Activated CD4-positive, alpha-beta T cell treated with anti-CD3 and anti-CD28 coated beads, Interleukin-2, Interleukin-6, amounts not matched to agents 100 ng/mL and 50 ng/mL, durations not matched to agents 16 hours and 8 hours (primary cell): ENCODE measurements around the gene CBLN2.

Experiments
- DNase-seq: peaks from one replicate; pipeline ENCODE4 v3.0.0-alpha.2; 2020

CBLN2 gene

DNA sequence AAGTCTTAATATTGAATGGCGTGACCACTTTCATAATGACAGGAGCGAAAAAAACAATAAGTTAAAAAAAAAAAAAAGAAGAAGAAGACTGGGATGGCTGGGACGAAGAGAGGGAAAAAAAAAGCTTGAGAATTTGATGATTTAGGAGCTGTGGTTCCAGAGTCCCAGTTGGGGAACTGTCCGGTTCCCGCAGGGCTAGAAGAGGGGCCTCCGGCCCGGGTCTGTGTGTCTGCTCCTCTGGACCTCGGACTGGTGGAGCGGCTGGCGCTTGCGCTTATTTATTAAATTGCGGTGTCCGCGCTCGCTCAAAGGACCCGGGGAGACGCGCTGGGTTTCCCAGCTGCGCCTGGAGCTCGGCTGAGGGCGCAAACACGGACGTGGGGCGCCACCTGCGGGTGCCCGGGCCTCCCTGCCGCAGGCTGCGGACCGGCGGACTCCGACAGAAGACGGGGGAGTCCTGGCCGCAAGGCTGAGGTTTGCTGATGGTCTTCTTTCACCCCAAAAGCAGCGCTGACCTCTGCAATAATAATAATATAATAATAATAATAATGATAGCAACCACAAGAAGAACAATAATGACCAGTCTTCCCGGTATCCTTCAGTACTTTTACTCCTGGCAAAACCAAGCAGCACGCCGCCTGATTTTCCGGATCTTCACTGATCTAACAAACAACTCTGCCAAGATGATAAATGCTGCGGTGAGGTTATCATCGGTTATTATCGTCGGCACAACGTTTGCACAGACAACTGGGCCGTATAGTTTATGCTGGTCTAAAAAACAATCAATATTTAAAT lies at the start of gene CBLN2:
TSS of gene CBLN2 (minus strand) at position 251 of the 795 bp plus-strand sequence. CDS start 2,182 bp downstream, outside the sequence.
- DNase-seq: peak; percentile 67

DNA sequence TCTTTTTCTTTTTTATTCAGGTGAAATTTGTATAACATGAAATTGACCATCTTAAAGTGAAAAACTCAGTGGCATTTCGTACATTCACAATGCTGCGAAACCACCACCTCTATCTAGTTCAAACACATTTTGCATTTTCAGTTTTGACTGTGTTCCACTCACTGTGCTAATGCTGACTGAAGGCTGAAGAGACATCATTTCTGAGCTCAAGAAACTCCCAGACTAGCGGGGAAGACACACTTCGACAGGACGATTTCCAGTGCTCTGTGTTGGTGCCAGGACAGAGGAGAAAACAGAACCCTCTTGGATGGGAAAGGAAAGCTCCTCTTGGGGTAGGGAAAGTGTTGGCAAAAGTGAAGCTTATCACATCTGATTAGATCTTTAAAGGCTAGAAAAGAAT lies 44.2 kb upstream of the CBLN2 start:
- no peak for DNase-seq

DNA sequence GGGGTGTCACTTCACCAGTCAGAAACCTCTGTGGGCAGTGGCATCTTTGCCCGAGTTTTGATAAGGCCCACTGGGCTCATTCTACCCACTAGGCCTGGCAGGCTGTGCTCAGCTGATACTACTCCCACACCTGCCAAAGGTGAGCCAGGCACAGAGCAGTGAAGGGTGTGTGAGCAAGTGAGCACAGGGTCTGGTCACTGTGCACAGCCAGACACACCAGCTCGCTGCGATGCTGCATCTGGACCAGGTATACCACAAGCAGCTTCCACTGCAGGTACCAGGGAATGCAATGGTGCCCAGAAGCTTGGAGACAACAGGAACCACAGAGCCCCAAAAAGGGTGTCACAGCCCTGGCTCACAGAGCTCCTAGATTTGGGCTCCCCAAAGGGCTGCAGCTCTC lies 40.6 kb upstream of the CBLN2 start:
- DNase-seq: no peak

GRCh38 chr18:72581976-72582375 lies 37.8 kb upstream of the CBLN2 start:
- no peak for DNase-seq

DNA sequence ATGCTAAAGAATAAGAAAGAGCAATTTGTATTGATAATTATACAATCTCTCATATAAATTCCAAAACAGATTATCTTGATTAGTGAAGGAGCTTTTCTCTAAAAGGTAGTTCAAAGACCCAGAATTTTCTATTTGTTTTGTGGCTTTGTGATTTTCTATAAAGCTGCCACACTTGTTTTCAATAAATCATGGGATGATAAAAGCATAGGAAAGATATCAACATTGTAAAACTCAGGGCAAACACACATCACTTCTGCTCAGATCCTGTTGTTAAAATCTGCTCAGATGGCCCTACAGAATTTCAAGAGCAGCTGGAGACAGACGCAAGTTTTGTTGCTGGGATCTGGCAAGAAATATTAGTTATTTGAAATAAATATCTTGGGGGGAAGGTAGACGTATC lies 28.8 kb upstream of the CBLN2 start:
- no peak for DNase-seq

DNA sequence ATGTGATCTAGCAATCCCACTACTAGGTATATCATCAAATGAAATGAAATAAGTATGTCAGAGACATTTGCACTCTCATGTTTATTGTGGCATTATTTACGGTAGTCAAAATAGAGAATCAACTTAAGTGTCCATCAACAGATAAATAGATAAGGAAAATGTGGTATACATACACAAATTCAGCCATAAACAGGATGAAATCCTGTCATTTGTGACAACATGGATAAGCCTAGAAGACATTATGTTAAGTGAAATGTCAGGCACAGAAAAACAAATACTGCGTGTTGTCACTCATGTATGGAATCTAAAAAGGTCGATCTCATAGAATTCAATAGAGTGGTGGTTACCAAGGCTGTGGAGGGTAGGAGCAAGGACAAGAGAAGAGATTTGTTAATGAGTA lies 22.1 kb upstream of the CBLN2 start:
- no peak for DNase-seq

DNA sequence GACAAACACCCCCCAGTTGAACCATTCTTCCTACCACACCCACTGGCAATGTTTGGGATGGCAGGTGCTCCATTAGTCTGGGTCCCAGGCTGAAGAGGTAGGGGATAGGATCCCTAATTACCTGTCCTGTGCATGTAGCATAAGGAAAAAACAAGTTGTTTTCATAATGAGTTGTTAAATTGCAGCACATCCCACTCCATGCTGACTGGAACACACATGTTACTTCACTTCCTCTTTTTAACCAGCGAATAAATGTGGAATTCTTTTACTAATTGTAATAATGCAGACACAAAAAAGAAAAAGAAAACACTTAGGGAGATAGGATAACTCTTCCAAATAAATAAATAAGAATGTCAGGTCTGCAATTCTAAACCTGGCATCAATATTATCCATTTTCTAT lies 11.8 kb upstream of the CBLN2 start:
- DNase-seq: no peak

DNA sequence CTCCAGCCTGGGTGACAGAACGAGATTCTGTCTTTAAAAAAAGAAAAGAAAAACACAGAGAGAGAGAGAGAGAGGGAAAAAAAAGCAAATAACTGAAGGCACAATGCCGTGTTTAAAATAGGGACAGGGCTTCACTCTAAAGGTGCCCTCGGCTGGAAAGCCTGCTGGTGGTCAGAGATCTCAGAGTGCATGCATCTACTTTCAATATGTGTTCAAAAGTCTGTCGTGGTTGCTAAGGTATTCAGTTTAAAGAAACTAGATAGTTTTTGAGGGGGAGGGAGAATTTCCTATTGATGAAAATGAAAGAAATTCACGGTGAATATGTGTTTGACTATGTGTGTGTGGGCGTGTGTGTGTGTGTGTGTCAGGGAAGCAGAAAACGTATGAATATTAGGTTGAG lies 11.0 kb upstream of the CBLN2 start:
- DNase-seq: no peak

- DNase-seq: no peak
Measured at GRCh38 chr18:72543357-72544055, 636 bp downstream of the CBLN2 start.

DNA sequence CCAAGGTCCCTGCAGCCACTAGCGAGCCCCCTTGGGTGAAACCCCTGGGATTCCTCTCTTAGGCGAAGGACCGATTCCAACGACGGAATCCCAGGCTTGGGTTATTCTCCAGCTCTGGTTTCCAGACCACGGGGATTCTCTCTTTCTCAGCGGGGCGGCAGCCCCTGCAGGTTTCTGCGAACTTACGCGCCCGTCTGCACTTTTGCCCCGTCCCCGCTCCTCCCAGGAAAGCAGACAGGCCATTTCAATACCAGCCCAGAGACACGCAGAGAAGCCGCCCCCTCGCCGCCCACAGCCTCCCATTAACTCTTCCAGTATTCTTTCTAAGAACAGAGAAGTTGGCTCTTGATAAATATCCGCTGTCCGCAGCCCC lies 1.2 kb downstream of the CBLN2 start:
- DNase-seq: no peak

DNA sequence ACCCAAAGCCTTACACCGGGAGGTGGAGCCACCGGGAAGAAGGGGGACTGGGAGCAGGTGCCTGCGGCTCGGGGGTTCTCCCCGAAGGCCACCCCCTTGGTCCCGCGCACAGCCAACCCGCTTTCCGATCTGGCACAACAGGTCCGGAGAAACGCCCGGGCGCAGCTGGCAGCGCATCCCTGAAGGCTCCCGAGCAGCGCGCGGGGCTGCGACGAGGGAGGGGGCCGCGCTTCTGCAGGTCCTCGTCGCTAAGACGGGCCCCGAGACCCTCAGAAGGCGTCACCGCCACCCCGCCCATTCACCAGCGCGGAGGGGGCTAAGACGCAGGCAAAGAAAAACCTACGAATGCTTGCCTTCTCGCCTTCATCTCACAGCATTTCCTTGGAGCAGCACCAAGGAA lies 1.8 kb downstream of the CBLN2 start:
- DNase-seq: no peak

DNA sequence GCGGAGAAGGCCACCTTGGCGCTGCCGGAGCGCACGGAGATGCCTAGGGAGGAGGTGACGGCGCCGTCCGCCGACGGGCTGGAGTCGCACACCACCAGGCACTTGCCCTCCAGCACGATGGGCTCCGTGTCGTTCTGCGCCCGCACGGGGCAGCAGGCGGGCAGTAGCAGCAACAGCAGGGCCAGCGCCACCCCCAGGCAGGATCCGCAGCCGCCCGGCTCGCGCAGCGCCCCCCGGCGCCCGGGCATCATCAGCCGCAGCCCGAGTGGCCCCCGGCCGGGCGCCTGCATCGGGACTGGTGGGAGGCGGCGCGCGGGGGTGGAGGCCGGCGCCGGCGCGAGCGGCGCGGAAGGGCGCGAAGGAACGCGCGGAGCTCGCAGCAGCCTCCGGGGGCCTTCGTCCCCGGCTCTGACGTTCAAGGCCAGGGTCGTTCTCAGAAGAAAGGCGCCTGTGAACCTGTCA lies 2.2 kb downstream of the CBLN2 start:
- peak; percentile 1 for DNase-seq

- DNase-seq: no peak
Measured at GRCh38 chr18:72539901-72540300, 4.2 kb downstream of the CBLN2 start.

GRCh38 chr18:72530622-72531021 lies 13.5 kb downstream of the CBLN2 start:
- DNase-seq: no peak

- DNase-seq: no peak
Measured at GRCh38 chr18:72504866-72505265, 39.3 kb downstream of the CBLN2 start.

GRCh38 chr18:72502671-72503431 lies 41.3 kb downstream of the CBLN2 start:
- no peak for DNase-seq

DNA sequence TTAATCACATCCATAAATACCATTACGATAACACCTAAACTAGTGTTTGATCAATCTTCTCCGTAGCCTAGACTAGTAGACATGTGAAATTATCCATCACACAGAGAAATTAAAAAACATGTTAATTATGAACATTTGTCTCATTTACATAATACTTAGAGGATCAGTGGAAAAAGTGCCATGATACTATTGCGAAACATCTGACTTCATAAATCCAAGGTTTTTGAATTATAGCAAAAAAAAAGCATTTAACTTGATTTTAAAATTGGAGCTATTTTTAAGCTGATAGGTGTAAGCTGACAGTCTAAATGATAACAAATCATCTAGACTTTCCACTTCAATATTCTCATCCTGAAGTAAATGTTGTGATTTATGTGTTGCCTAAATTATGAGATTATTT lies 51.6 kb downstream of the CBLN2 start:
- no peak for DNase-seq
